ENCODE measurements around the gene C9orf152.

DNA sequence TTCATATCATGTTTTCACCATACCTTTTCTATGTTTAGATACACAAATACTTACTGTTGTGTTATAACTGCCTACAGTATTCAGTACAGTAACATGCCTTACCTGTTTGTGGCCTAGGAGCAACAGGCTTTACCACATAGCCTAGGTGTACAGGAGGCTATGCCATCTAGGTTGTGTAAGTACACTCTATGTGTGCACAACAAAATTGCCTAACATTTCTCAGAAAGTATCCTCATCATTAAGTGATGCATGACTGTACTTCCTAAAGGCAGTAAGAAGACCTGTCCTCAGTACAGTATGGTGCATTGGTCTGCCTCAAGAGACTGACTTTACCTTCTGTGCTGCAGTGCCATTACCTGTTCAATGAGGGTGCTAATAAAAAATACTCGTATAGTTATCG is 40.4 kb upstream of the C9orf152 start:
- no peak for TF ChIP-seq CTCF (IDR thresholded peaks at IDR 0.05; ENCODE audit: low read length)
- no peak for TF ChIP-seq EZH2 (IDR thresholded peaks at IDR 0.05; ENCODE audit: borderline replicate concordance, low read length)

Measured in OCI-LY1 (cell line).